Measurements from ENCODE around the gene TCF23. TPM values are rescaled to one million over a fixed set of nuclear protein-coding genes. Genes with fewer than 3 reads are reported as not detected.

The TCF23 gene
- total RNA-seq, 1 experiment from 2014 or later: not detected

- no peaks in the 10 kb centered on the region for H3K9me3 ChIP-seq (ENCODE audit: low read depth, low read length, poor library complexity, severe bottlenecking)
- TF ChIP-seq CTCF (conservative IDR thresholded peaks at IDR 0.05; ENCODE audit: low read depth, low read length) (no peak), EZH2 (IDR thresholded peaks at IDR 0.05; ENCODE audit: borderline replicate concordance, low read depth, low read length, poor library complexity, severe bottlenecking) (no peak)
- CTCF ChIA-PET: interaction anchor here (0.6 to 0.7 kb wide), 2 partner anchors 33 to 197 kb away, joined by 4 to 6 read pairs; no protein-coding TSS in a partner anchor
- H3K27ac ChIP-seq (ENCODE audit: low read depth, low read length, poor library complexity, severe bottlenecking): no peak overlapping the region
- POLR2A ChIA-PET (ENCODE audit: low non-redundant PET): no interaction called here
- intact Hi-C loops (cut with micrococcal nuclease; ENCODE audit: unreplicated experiment): no loop called here
- BruUV-seq (replicated peaks): no TSS peak
- H3K27me3 ChIP-seq (replicated peaks; ENCODE audit: insufficient read depth, low read depth, low read length, poor library complexity): peaks cover 11% of the 10 kb centered on the region
- H3K36me3 ChIP-seq (ENCODE audit: insufficient read depth, low read length, poor library complexity, severe bottlenecking): no peaks in the 10 kb centered on the region
- H3K4me1 ChIP-seq (ENCODE audit: insufficient read depth, low read length, poor library complexity, severe bottlenecking): peaks cover 23% of the 10 kb centered on the region
- no peak overlapping the region for H3K4me3 ChIP-seq (ENCODE audit: low read depth, low read length, poor library complexity, severe bottlenecking)
- peak; percentile 90 for DNase-seq (ENCODE audit: low spot score)
These were observed 23.7 kb upstream of the TCF23 start for GRCh38 chr2:27125104-27125503.

- no peak for DNase-seq (ENCODE audit: low spot score)
- Histone ChIP-seq H3K27me3 (replicated peaks; ENCODE audit: insufficient read depth, low read depth, low read length, poor library complexity) (peaks cover 11% of the 10 kb centered on the region), H3K4me1 (ENCODE audit: insufficient read depth, low read length, poor library complexity, severe bottlenecking) (peaks cover 23% of the 10 kb centered on the region), H3K36me3 (ENCODE audit: insufficient read depth, low read length, poor library complexity, severe bottlenecking) (peaks cover 10% of the 10 kb centered on the region), H3K27ac (ENCODE audit: low read depth, low read length, poor library complexity, severe bottlenecking) (no peak overlapping the region), H3K4me3 (ENCODE audit: low read depth, low read length, poor library complexity, severe bottlenecking) (no peak overlapping the region), H3K9me3 (ENCODE audit: low read depth, low read length, poor library complexity, severe bottlenecking) (no peaks in the 10 kb centered on the region)
- TF ChIP-seq EZH2 (IDR thresholded peaks at IDR 0.05; ENCODE audit: borderline replicate concordance, low read depth, low read length, poor library complexity, severe bottlenecking) (no peak), CTCF (conservative IDR thresholded peaks at IDR 0.05; ENCODE audit: low read depth, low read length) (no peak)
- ChIA-PET POLR2A (ENCODE audit: low non-redundant PET) (no interaction called here), CTCF (no interaction called here)
- intact Hi-C loops (cut with micrococcal nuclease; ENCODE audit: unreplicated experiment): no loop called here
- BruUV-seq (replicated peaks): no TSS peak
These were observed 22.5 kb upstream of the TCF23 start for GRCh38 chr2:27126252-27126710.

DNA sequence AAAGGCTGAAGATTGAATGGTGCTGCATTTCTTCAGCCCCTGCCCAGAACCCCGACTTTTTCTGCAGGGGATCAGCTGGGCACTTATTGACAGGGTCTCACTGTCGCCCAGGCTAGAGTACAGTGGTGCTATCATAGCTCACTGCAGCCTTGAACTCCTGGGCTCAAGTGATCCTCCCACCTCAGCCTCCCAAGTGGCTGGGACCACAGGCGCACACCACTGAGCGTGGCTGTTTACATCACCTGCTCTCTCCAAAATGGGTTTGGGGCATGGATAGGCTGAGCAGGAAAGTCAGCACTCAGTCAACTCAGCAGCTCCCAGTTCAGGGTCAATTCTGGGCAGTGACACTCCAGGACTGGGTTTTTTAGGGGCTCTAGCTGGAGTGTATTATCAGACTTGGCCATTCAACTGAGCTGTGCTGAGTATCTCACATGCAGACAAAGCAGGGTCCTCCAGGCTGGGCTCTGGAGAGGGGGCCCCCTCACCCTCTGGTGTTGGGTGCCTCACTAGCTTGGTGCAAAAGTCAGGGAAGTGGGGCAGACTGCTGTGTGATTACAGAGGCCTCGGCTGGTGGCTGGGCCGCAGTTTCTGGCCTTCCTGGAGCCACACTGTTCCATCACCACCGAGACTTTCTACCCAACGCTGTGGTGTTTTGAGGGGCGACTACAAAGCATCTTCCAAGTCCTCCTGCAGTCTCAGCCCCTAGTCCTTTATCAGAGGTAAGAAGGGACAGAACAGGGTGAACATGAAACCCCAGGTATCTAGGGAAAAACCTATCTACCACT is 20.7 kb upstream of the TCF23 start:
- TF ChIP-seq EZH2 (IDR thresholded peaks at IDR 0.05; ENCODE audit: borderline replicate concordance, low read depth, low read length, poor library complexity, severe bottlenecking) (no peak), CTCF (conservative IDR thresholded peaks at IDR 0.05; ENCODE audit: low read depth, low read length) (no peak)
- Histone ChIP-seq H3K9me3 (ENCODE audit: low read depth, low read length, poor library complexity, severe bottlenecking) (no peaks in the 10 kb centered on the region), H3K4me3 (ENCODE audit: low read depth, low read length, poor library complexity, severe bottlenecking) (no peak overlapping the region), H3K36me3 (ENCODE audit: insufficient read depth, low read length, poor library complexity, severe bottlenecking) (peaks cover 28% of the 10 kb centered on the region), H3K27me3 (replicated peaks; ENCODE audit: insufficient read depth, low read depth, low read length, poor library complexity) (peaks cover 4% of the 10 kb centered on the region), H3K27ac (ENCODE audit: low read depth, low read length, poor library complexity, severe bottlenecking) (no peak overlapping the region), H3K4me1 (ENCODE audit: insufficient read depth, low read length, poor library complexity, severe bottlenecking) (peaks cover 23% of the 10 kb centered on the region)
- CTCF ChIA-PET: no interaction called here
- DNase-seq (ENCODE audit: low spot score): no peak
- intact Hi-C loops (cut with micrococcal nuclease; ENCODE audit: unreplicated experiment): no loop called here
- POLR2A ChIA-PET (ENCODE audit: low non-redundant PET): no interaction called here
- no TSS peak for BruUV-seq (replicated peaks)

Data from A673 (cell line).